ENCODE results near the gene CHRNE.
A peak's percentile ranks its signal among the peaks of the same experiment; 100 is the strongest.

CHRNE gene

DNA sequence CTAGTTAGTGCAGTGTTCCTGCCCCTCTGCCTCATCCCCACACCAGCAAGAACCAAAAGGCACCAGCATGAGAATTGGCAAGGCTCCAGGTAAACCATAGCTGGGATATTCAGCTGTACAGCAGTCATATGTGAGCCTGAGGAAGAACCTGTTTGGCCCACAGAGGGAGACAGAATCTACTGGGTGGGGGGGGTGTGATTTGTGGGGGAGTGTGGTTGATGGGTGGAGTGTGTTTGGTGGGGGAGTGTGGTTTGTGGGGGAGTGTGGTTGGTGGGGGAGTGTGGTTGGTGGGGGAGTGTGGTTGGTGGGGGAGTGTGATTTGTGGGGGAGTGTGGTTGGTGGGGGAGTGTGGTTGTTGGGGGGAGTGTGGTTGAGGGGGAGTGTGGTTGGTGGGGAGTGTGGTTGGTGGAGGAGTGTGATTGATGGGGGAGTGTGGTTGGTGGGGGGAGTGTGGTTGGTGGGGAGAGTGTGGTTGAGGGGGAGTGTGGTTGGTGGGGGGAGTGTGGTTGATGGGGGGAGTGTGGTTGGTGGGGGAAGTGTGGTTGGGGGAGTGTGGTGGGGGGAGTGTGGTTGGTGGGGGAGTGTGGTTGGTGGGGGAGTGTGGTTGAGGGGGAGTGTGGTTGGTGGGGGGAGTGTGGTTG is 50.2 kb downstream of the CHRNE start:
- no peak overlapping the region for H3K4me2 ChIP-seq (ENCODE audit: low read length, poor library complexity, severe bottlenecking)
- H3K27me3 ChIP-seq (ENCODE audit: control insufficient read depth in 1 of 2, insufficient read depth in 1 of 2, low read length in 2 of 2), result no peaks in the 10 kb centered on the region
- H2AFZ ChIP-seq (ENCODE audit: low read depth, low read length), result no peak overlapping the region
- no peaks in the 10 kb centered on the region for H3K9me3 ChIP-seq (ENCODE audit: control insufficient read depth, low read length)
- peak; percentile 34 for DNase-seq
- no peak overlapping the region for H2BK120ac ChIP-seq (ENCODE audit: low read depth, low read length)
- peak overlapping the region; percentile 41 for H3K27ac ChIP-seq (ENCODE audit: low read length, poor library complexity, severe bottlenecking)
- peaks cover 7 to 10% of the 10 kb centered on the region in 2 experiments for H3K36me3 ChIP-seq (ENCODE audit: control insufficient read depth in 1 of 2, insufficient read depth in 2 of 2, low read depth in 1 of 2, low read length in 2 of 2)
- H4K91ac ChIP-seq (ENCODE audit: low read length), result no peak overlapping the region
- H3K14ac ChIP-seq (ENCODE audit: low read length in 2 of 2), result no peak overlapping the region
- no peak overlapping the region for H3K9ac ChIP-seq (ENCODE audit: low read length)
- H3K4ac ChIP-seq (ENCODE audit: low read depth in 1 of 2, low read length in 2 of 2), result no peak overlapping the region
- no peak overlapping the region for H4K8ac ChIP-seq (ENCODE audit: low read length)
- H2BK12ac ChIP-seq (ENCODE audit: low read length in 2 of 2), result no peak overlapping the region
- H2AK5ac ChIP-seq (ENCODE audit: low read length, severe bottlenecking), result no peak overlapping the region
- peaks cover 37% of the 10 kb centered on the region for H3K4me1 ChIP-seq (ENCODE audit: control insufficient read depth, insufficient read depth, low read depth, low read length)
- H2BK15ac ChIP-seq (ENCODE audit: low read depth, poor library complexity, severe bottlenecking), result no peak overlapping the region
- no peak overlapping the region for H3K18ac ChIP-seq (ENCODE audit: low read depth in 1 of 2, low read length in 2 of 2)
- H3K79me1 ChIP-seq (replicated peaks; ENCODE audit: low read length, poor library complexity, severe bottlenecking), result peaks cover 36% of the 10 kb centered on the region
- no peak overlapping the region for H3K23ac ChIP-seq (ENCODE audit: low read length in 2 of 2)
- H3K4me3 ChIP-seq (ENCODE audit: insufficient read depth in 1 of 2, low read depth in 1 of 2, low read length in 2 of 2), result no peak overlapping the region
- H2BK5ac ChIP-seq (ENCODE audit: low read depth, low read length, poor library complexity, severe bottlenecking), result no peak overlapping the region

DNA sequence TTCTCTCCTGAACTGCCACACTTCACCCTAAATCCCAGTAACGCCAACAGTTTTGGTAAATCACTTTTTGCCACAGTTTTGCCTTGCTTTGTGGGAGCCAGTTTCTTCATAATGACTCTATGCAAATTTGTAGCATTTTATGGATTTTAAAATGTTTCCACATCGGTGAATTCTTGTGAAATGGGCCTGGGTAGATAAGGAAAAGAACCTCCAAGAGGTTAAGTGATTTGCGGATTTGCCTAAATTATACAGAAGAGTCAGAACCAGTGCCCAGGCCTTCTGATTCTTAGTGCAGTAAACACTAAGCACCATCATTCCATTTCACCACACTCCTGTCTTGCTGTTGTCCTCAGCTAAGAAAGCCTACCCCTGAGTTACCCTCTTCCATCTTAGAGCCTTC is 51.8 kb downstream of the CHRNE start:
- no peak overlapping the region for H3K4ac ChIP-seq (ENCODE audit: low read depth in 1 of 2, low read length in 2 of 2)
- H3K36me3 ChIP-seq (ENCODE audit: control insufficient read depth in 1 of 2, insufficient read depth in 2 of 2, low read depth in 1 of 2, low read length in 2 of 2), result peaks cover 3 to 6% of the 10 kb centered on the region in 2 experiments
- whole genome bisulfite sequencing, result 91% methylated on average over 3 of the region's 3 CpGs
- peak overlapping the region; percentile 71 for H2AK5ac ChIP-seq (ENCODE audit: low read length, severe bottlenecking)
- H2AFZ ChIP-seq (ENCODE audit: low read depth, low read length), result no peak overlapping the region
- H2BK5ac ChIP-seq (ENCODE audit: low read depth, low read length, poor library complexity, severe bottlenecking), result no peak overlapping the region
- H3K18ac ChIP-seq (ENCODE audit: low read depth in 1 of 2, low read length in 2 of 2), result no peak overlapping the region
- H3K4me2 ChIP-seq (ENCODE audit: low read length, poor library complexity, severe bottlenecking), result no peak overlapping the region
- peaks cover 34% of the 10 kb centered on the region for H3K79me1 ChIP-seq (replicated peaks; ENCODE audit: low read length, poor library complexity, severe bottlenecking)
- H3K4me3 ChIP-seq (ENCODE audit: insufficient read depth in 1 of 2, low read depth in 1 of 2, low read length in 2 of 2), result no peak overlapping the region
- H3K27me3 ChIP-seq (ENCODE audit: control insufficient read depth in 1 of 2, insufficient read depth in 1 of 2, low read length in 2 of 2), result no peaks in the 10 kb centered on the region
- H2BK120ac ChIP-seq (ENCODE audit: low read depth, low read length), result no peak overlapping the region
- no peak overlapping the region for H2BK15ac ChIP-seq (ENCODE audit: low read depth, poor library complexity, severe bottlenecking)
- H4K91ac ChIP-seq (ENCODE audit: low read length), result no peak overlapping the region
- no peak overlapping the region for H3K9ac ChIP-seq (ENCODE audit: low read length)
- no peak overlapping the region for H2BK12ac ChIP-seq (ENCODE audit: low read length in 2 of 2)
- DNase-seq, result no peak
- H3K23ac ChIP-seq (ENCODE audit: low read length in 2 of 2), result no peak overlapping the region
- no peak overlapping the region for H3K27ac ChIP-seq (ENCODE audit: low read length, poor library complexity, severe bottlenecking)
- H3K14ac ChIP-seq (ENCODE audit: low read length in 2 of 2), result no peak overlapping the region
- H3K4me1 ChIP-seq (ENCODE audit: control insufficient read depth, insufficient read depth, low read depth, low read length), result peaks cover 33% of the 10 kb centered on the region
- H4K8ac ChIP-seq (ENCODE audit: low read length), result no peak overlapping the region
- H3K9me3 ChIP-seq (ENCODE audit: control insufficient read depth, low read length), result no peaks in the 10 kb centered on the region

DNA sequence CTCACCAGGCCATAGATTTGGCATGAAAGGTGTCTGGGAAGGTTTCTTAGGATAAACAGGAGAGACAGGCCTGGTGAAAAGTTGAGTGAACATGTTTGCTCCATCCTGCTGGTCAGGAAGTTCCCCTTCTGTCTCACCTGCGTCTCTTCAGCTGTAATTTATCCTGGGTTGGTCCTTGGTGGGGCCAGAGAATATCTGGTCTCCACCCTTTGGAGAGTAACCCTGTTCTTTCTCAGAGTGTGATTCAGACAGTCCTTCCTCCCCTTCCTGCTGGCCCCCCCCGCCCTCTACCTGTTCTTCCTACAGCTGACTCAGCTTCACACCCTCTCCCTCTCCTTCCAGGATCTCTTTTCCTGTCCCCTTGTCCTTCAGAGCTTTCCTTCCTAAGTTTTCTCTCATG is 52.7 kb downstream of the CHRNE start:
- Histone ChIP-seq H3K4ac (ENCODE audit: low read depth in 1 of 2, low read length in 2 of 2) (no peak overlapping the region), H3K27ac (ENCODE audit: low read length, poor library complexity, severe bottlenecking) (no peak overlapping the region)
- DNase-seq, result no peak

DNA sequence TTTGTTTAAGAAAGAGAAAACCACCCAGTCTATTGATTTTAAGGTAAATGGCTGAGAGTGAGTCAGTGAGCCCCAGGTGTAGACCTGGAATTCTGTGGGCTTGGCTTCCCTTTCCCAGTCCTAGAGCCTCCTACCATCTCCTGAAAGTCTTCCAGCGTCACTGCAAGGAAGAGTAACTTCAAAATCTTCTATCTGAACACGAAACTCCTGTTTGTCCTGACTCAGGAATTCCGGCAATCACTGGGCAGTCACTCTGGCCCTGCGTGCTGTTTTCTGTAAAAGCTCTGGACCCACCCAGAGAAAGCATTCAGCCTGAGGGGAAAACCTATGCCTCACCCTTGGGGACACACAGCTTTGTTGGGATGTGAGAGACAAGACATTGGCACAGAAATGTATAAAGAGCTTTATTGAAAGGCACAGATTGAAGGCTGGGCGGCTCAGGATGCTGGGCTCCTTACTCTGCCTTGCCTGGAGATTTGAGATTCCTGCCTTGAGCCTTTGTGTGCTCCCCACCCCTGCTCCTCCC is 53.8 kb downstream of the CHRNE start:
- Histone ChIP-seq H3K27me3 (ENCODE audit: control insufficient read depth in 1 of 2, insufficient read depth in 1 of 2, low read length in 2 of 2) (no peaks in the 10 kb centered on the region), H3K23ac (ENCODE audit: low read length in 2 of 2) (no peak overlapping the region), H2BK12ac (ENCODE audit: low read length in 2 of 2) (no peak overlapping the region), H2AK5ac (ENCODE audit: low read length, severe bottlenecking) (no peak overlapping the region), H2BK5ac (ENCODE audit: low read depth, low read length, poor library complexity, severe bottlenecking) (no peak overlapping the region), H3K36me3 (ENCODE audit: control insufficient read depth in 1 of 2, insufficient read depth in 2 of 2, low read depth in 1 of 2, low read length in 2 of 2) (peaks cover 0 to 6% of the 10 kb centered on the region in 2 experiments), H3K4me2 (ENCODE audit: low read length, poor library complexity, severe bottlenecking) (no peak overlapping the region), H3K4me3 (ENCODE audit: insufficient read depth in 1 of 2, low read depth in 1 of 2, low read length in 2 of 2) (no peak overlapping the region), H3K27ac (ENCODE audit: low read length, poor library complexity, severe bottlenecking) (no peak overlapping the region), H2BK15ac (ENCODE audit: low read depth, poor library complexity, severe bottlenecking) (no peak overlapping the region), H3K9ac (ENCODE audit: low read length) (peak overlapping the region; percentile 33), H4K8ac (ENCODE audit: low read length) (no peak overlapping the region), H3K4ac (ENCODE audit: low read depth in 1 of 2, low read length in 2 of 2) (no peak overlapping the region), H3K79me1 (replicated peaks; ENCODE audit: low read length, poor library complexity, severe bottlenecking) (peaks cover 41% of the 10 kb centered on the region), H2AFZ (ENCODE audit: low read depth, low read length) (no peak overlapping the region), H3K9me3 (ENCODE audit: control insufficient read depth, low read length) (no peaks in the 10 kb centered on the region), H3K14ac (ENCODE audit: low read length in 2 of 2) (no peak overlapping the region), H2BK120ac (ENCODE audit: low read depth, low read length) (no peak overlapping the region), H4K91ac (ENCODE audit: low read length) (no peak overlapping the region), H3K18ac (ENCODE audit: low read depth in 1 of 2, low read length in 2 of 2) (no peak overlapping the region), H3K4me1 (ENCODE audit: control insufficient read depth, insufficient read depth, low read depth, low read length) (peaks cover 29% of the 10 kb centered on the region)
- no peak for DNase-seq
- WGBS, result 85% methylated on average over 5 of the region's 5 CpGs

More for the DNA sequence above, 52.7 kb downstream of the CHRNE start:
- peaks cover 39% of the 10 kb centered on the region for H3K79me1 ChIP-seq (replicated peaks; ENCODE audit: low read length, poor library complexity, severe bottlenecking)
- no peak overlapping the region for H2BK120ac ChIP-seq (ENCODE audit: low read depth, low read length)
- peaks cover 33% of the 10 kb centered on the region for H3K4me1 ChIP-seq (ENCODE audit: control insufficient read depth, insufficient read depth, low read depth, low read length)
- H2AK5ac ChIP-seq (ENCODE audit: low read length, severe bottlenecking), result no peak overlapping the region
- no peak overlapping the region for H3K18ac ChIP-seq (ENCODE audit: low read depth in 1 of 2, low read length in 2 of 2)
- WGBS, result 87% methylated on average over 2 of the region's 2 CpGs
- no peak overlapping the region for H2AFZ ChIP-seq (ENCODE audit: low read depth, low read length)
- H3K23ac ChIP-seq (ENCODE audit: low read length in 2 of 2), result no peak overlapping the region
- no peak overlapping the region for H2BK15ac ChIP-seq (ENCODE audit: low read depth, poor library complexity, severe bottlenecking)
- H4K91ac ChIP-seq (ENCODE audit: low read length), result no peak overlapping the region
- no peak overlapping the region for H3K9ac ChIP-seq (ENCODE audit: low read length)
- H3K27me3 ChIP-seq (ENCODE audit: control insufficient read depth in 1 of 2, insufficient read depth in 1 of 2, low read length in 2 of 2), result no peaks in the 10 kb centered on the region
- H3K4me3 ChIP-seq (ENCODE audit: insufficient read depth in 1 of 2, low read depth in 1 of 2, low read length in 2 of 2), result no peak overlapping the region
- H2BK12ac ChIP-seq (ENCODE audit: low read length in 2 of 2), result no peak overlapping the region
- H3K36me3 ChIP-seq (ENCODE audit: control insufficient read depth in 1 of 2, insufficient read depth in 2 of 2, low read depth in 1 of 2, low read length in 2 of 2), result peaks cover 3 to 6% of the 10 kb centered on the region in 2 experiments
- H3K4me2 ChIP-seq (ENCODE audit: low read length, poor library complexity, severe bottlenecking), result no peak overlapping the region
- no peak overlapping the region for H2BK5ac ChIP-seq (ENCODE audit: low read depth, low read length, poor library complexity, severe bottlenecking)
- H3K9me3 ChIP-seq (ENCODE audit: control insufficient read depth, low read length), result no peaks in the 10 kb centered on the region
- no peak overlapping the region for H4K8ac ChIP-seq (ENCODE audit: low read length)
- H3K14ac ChIP-seq (ENCODE audit: low read length in 2 of 2), result no peak overlapping the region
